Epidermal melanocyte (primary cell): ENCODE measurements around the gene DAO.
"Not testable (repeated sequence)": the region's sequence is repeated elsewhere in the genome, so short reads cannot be mapped to it uniquely, and the experiment has no call there.

Source experiments
- DNase-seq: peaks from one replicate; pipeline ENCODE4 v3.0.0; 2011; ENCODE audit warnings: low spot score; ENCODE audit not compliant: insufficient read length

The DAO gene

DNA sequence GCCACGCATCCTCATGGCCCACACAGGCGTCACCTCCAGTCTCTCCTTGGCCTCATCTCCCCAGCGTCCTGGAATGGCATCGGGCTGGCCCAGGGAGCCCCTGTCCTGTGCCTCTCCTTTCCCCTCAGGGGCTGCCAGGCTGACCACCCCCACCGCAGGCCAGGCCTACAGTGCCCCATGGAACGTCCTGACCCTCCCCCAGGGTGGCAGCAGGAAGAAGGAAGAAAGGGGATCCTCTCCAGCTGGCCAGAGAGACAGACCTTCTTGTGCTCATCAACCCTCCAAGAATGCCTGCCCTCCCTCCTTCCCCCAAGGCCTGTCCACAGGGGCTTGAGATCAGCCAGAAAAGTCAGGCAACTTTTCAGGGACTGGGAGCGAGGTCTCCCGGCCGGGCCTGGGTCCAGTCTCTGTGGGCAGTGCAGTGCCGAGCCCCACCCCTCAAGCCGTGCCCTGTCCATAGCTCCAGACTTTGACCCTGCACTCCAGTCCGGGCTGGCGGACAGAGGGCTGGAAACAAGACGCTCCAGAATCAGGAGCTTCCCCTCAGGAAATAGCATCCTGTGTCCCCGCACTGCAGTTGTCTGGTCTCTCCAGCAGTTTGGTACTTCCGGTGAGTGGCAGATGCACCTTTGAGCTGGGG is at the start of gene DAO:
Gene DAO, plus strand, starts transcription at position 478 of the 640 bp plus-strand sequence. CDS start 4,915 bp downstream, outside the sequence.
- no peak for DNase-seq

DNA sequence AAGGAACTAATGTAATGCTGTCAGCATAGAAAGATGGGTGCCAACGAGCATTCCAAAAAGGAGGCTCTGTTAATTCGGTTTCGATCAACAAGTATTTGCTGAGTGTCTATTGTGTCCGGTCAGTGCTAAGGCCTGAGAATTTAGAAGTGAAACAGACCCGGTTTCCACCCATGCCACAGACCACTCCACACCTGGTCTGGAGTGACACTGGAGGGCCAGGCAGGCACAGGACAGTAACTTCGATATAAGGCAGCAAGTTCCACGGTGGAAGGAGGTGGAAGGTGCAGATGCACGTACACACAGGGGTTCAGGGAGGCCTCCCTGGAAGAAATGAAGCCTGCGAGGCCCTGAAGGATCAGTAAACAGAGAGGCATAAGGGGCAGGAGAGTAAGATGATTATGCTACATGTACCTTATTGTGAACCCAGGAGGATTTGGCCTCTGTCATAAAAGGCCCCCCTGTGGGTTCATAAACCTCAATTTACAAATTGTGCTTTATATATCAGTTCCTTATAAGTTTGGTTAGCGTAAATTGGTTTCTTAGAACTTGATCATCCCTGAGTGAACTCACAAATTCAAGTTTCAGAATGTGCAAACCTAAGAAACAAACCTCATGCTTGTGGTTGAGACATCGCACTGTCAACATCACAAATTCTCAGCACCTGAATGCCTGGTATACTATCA is 48.4 kb upstream of the DAO start:
- no peak for DNase-seq

DNA sequence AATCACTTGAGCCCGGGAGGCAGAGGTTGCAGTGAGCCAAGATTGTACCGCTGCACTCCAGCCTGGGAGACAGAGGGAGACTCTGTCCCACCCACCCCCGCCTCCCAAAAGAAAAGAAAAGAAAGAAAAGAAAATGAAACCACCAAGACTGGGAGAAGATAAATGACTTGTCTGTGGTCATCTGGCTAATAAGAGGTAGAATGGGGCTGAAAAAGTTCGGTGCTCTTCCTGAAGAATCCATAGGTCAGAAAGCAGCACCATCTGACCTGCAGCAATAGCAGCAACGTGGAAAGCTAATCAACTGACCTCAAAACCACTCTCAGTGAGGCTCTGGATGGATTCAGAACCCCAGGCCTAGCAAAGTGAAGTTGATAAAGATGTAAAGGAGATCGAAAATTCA is 47.7 kb upstream of the DAO start:
- no peak for DNase-seq

DNA sequence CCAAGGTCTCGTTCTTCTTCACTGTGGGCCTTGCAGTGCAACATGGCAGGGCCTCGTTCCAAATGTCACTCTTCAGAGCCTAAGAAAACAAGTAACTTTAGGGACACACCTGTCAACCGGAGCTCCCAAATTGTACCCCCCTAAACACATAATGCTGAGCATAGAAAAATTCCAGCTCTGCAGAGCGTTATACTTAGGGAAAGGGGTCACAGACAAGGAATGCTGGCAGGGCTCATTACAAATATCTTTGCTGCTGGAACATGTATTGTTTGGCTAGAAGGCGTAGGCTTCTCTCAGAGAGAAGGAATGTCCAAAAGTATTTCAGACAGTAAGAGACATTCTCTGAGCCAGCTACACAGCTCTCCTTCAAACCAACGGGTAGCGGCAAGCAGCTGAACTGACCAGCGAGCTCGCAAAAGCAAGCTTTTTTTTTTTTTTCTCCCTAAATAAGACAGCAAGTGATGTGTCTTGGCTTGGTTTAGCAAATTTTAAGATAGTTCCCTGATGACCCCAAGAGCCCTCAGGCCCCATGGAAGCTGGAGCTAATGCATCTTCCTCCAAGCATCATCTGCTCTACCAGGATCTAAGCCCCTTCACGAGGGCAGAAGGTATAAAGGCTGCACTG is 47.0 kb upstream of the DAO start:
- DNase-seq: peak; percentile 60

DNA sequence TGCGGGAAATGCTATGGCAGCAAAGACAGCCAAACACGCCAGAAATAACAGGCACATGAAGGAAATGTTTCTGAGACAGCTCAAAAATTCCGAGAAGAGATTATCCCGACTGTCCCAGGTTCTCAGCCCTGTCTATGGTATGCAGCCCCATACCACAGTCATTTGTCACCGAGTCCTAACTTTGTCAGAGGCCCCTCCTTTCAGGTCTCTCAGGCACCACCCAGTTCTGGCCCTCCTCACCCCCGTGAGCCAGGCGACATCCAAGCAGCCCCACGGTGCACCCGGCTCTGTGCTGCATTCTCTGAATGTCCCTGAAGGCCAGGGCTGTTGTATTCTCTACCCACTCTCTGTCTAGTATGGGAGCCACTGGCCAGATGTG is 46.5 kb upstream of the DAO start:
- DNase-seq: no peak

DNA sequence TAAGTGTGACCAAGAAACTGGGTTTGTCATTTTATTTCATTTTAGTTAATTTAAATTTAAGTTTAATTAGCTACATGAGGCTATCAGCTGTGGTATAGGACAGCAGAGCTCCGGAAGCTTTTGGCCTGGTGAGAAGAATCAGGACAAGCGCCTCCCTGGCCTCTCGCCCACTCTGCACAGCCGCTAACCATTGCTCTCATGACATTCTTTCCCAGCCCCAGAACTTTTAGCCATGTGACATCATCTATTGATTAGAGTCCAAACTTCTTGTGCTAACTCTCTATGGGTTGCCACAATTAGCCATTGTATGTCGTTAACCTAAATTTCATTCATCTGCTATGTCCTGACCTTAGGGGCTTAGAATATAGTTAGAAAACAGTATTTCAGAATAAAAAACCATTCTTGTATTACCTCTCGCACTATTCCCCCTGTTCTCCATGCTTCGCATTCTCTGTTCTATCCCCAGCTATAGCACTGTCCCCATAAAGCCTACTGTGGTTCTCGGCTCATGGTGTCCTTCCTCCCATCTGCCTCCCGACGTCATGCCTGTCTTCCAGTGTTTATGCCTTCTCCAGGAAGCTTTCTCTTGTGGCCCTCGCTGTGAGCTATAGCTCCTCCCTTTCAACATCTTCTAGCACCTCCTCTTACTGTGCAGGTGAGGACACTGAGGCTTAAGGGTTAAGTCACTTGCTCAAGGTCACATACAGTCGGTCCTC is 46.0 kb upstream of the DAO start:
- no peak for DNase-seq

DNA sequence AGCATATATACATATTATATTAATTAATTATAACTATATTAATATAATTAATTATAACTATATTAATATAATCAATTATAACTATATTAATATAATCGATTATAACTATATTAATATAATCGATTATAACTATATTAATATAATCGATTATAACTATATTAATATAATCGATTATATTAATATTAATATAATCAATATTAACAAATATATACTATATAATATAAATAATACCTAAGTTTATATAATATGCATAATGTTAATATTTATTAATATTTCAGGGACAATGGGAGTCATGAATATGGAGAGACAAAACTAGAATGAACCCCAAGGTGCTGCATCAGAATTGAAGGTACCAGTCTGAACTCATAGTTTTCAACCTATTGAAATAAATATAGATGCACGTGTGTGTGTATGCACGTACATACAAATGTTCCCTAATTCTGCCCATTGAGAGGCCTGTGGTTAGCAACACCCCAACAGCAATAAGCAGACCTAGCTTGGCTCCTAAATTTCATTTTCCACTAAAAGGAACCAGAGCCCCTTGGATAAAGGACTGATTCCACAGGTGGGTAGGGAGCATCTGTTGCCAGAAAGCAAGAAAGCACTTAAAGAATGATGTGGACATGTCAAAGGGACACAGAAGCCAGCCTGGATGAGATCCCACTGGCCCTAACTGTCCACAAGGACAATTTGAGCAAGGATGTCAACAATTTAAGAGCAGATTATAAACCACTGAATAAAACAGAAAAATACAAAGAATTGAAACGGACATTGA is 43.8 kb upstream of the DAO start:
- DNase-seq: no peak

DNA sequence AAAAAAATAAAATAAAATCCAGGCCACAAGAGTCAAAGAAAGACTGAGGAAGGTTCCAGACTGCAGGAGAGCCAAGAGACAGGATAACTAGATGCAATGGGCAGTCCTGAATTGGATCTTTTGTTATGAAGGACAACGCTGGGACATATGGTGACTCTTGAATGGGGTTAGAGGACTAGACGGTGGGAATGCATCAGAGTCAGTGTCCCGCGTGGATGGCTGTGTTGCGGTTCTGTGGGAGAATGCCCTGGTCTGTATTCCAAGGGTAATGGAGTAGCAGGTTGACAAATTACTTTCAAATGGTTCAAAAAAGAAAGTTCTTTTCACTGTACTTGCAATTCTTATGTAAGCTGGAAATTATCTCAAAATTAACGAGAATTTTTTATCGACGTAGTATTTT is 42.7 kb upstream of the DAO start:
- no peak for DNase-seq

DNA sequence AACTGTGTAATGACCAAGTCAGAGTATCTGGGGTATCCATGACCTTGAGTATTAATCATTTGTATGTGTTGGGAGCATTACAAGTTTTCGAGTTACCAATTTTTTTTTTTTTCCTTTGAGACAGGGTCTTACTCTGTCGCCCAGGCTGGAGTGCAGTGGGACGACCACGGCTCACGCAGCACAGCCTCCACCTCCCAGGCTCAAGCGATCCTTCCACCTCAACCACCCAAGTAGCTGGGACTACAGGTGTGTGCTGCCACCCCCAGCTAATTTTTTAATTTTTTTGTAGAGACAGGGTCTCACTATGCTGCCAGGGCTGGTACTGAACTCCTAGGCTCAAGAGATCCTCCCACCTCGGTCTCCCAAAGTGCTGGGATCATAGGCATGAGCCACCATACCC is 42.2 kb upstream of the DAO start:
- no peak for DNase-seq

DNA sequence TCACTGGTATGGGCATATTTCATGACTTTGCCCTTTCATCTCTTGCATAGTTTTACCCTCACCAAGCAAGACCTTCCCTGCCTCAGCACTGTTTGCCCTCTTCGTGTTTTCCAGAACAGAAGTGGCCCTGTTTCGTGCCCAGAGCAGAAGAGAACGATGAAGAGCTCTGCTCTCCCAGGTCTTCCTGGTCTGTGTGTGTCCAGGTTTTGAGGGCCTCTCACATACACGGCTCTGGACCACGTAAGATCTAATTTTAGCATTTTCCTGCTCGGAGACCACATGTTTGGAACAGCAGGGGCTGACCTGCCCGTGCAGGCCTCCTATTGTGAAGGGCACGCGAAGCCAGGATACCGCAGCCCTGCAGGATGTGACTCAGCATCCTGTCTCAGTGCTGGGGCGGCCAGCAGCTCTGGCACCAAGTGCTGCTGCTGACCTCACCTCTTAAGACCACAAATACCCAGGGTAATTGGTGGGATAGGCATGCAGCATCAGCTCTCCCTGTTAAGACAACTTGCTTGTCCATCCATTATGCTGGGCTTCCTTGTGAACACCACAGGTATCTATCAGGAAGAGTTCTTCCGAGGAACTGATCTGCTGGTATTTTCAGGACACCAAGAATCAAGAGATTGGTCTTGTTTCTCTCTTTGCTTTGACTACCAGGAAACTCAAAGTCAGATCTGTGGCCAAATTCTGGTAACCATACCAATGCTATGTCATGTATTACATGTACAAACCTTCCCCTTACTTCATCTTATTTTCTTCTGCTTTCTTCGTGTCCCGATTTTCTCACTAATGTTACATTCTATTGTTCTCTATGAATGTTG is 41.5 kb upstream of the DAO start:
- DNase-seq: peak; percentile 49

DNA sequence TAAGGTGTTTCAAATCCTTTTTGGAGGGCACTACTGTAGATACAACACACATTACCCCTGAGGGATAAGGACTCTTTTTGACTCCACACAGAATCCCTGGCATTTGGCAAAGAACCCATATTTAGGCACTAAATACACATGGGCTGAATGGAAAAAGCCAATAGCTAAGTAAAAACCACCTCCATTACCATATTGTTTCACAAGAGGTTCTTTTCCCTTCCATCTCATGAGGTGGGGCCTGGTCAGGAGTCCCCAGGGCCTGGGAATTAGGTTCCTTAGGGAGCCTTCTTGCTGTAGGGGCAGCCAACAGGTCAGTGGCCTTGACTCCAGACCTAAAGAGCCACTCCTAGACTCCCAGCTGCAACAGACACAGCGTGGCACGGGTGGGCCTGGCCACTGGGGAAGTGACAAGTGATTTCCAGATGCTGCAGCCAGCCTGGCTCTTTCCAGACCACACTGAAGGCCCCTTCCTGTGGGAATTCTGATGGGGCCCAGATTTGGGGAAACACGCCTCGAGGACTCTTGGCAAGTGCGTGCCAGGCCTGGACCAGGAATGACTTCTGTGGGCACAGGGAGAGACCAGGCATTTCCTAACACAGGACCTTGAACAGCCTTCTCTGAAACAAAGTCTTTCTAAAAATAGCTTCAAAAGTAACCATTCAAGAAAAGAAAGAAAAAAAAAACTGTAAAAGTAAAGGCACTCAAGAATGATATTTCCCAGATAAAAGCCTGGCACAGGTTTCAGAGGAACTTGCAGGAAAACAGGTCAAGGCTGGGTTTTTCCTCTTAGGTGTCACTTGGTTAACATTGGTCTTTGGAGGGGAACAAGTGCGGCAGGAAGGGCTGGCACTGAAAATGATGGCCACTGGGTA is 40.6 kb upstream of the DAO start:
- peak; percentile 59 for DNase-seq

DNA sequence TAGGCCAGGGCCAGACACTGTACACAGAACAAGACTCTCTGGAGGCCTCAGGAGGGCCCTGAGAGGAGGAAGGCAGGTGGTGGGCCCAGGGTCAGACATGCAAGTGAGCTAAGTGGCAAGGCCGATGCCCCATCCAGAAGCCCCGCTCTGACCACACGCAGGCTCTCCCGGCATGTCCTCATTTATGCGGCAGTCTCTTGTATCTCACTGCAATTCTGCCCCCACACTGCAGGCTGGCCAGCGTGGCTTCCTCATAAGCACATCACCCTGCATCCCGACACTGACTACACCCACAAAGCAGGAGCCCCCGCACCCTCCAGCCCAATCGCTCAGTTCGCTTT is 40.0 kb upstream of the DAO start:
- DNase-seq: no peak

DNA sequence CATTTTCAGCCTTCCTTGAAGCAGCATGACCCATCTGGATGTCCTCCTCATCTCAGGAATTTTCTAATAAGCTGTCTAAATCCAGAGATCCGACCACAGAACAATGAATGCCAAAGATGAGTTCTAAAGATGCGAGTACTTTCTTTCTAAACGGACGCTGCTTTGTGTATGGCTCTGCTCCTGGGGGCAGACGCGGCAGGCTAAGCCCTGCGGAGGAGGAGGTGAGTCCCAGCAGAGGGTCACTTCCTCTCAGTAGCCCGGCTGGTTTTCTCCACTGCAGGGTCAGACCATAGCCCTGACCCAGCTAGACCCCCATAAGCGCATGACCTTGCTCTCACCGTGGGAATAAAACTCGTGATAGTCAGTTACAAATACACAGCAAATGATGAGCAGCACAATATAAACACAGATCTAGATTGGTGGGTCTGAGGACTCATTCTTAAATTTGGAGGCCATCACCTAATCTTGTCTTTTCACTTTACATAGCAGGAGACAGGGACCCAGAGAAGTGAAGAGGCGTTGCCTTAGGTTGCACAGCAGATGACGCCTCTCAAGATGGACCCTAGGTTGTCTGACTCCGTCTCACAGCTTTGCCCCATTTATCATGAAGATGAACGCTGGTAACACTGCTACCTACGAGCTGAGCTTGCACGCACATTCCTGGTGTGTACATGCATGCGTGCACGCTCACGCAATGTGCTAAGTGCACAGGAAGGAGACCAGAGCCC is 39.1 kb upstream of the DAO start:
- no peak for DNase-seq

DNA sequence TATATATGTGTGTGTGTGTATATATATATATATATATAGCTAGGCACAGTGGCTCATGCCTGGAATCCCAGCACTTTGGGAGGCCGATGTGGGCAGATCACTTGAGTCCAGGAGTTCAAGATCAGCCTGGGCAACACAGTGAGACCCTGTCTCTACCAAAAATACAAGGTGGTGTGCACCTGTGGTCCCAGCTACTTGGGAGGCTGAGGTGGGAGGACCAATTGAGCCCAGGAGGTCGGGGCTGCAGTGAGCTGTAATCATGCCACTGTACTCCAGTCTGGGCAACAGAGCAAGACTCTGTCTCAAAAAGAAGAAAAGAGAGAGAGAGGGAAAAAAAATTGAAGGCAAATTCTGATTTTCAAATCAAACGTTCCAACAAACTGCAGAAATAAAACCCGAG is 38.1 kb upstream of the DAO start:
- not testable (repeated sequence) for DNase-seq

DNA sequence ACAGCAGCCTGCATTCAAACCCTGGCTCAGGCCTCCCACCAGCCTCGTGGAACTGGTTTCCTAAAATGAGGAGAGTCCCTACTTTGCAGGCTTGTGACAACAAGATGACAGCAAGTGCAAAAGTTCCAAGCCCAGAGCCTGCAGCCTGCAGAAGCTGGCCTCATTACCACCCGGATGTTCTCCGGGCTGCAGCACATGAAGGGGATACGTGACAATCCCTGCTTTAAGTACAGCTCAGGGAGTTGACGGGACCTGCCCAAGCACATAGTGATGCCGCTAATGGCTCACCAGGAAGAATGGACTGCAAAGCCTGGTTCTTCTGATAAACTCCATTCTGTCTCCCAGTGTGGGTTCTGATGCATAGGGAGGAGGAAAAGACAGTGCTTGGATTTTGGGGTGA is 37.5 kb upstream of the DAO start:
- DNase-seq: no peak

DNA sequence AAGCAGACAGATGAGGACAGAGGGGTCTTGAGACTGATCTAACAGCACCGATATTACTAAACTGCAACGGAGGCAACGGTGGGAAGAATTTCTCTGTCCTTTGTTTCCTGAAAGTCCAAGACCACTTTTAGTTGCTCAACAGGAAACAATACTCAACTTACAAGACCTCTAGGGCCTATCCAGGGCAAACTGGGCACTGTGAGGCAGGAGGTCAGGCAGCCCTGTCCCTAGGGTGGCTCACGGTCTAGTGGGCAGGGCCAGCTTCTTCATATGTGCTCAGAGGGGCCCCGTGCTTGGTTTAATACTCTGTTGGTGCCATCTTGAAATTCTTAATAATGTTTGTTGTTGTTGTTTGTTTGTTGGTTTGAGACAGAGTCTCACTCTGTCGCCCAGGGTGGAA is 36.7 kb upstream of the DAO start:
- no peak for DNase-seq

DNA sequence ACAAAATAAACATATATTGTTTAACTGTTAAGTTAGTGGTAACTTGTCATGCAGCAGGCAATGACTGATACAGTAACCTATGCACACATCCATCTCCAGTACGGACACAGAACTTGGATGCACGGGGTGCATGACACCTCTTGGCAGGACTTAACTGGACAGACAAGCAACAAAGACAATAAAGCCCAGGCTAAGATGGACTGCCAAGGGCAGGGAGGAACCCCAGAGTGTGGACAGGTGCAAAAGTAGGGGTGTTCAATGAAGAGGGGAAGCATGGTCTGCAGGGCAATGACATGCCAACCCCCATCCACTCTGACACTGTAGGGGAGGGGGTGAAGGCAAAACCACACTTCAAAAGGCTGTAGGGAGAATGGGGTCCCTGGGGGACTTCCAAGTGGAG is 34.2 kb upstream of the DAO start:
- DNase-seq: no peak

DNA sequence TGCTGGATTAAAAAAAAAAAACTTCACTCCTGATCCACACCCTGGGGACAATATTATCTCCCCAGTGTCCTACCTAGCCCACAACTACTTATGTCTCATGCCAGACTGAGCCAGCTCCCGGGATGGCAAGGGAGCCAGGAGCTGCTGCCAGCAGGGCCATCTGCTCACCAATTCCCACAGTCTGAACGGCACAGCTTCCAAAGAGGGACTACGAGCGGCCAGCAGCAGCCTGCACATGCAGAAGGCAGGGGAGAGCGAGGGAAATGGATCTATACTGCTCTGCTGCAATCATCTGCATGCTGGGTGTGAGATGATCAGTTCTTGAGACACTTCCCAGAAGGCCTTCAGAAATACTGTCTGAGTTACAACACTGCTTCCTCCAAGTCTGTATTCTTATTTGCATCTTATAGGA is 33.6 kb upstream of the DAO start:
- DNase-seq: no peak

DNA sequence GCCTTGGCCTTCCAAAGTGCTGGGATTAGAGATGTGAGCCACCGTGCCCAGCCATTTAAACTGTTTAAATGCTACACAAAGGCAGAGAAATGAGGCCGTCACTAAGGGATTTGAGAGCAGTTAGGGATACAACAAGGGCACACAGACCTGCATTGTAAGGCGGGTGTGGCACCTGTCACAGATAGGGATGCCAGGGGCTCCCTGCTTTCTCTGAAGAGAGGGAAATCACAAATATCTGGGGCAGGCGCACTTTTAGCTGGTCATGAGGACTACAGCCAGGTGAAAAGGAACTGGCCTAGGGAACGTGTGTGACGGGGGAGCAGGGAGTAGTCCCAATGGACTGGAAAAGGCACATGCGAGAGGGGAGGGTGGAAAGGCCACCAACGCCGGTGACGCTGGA is 32.2 kb upstream of the DAO start:
- no peak for DNase-seq
